Ureter (tissue), 1 donor: ENCODE measurements around the gene BZW1. TPM values are rescaled to one million over a fixed set of nuclear protein-coding genes. Genes with fewer than 3 reads are reported as not detected.

Experiments used
- DNase-seq: peaks from one replicate; pipeline ENCODE4 v3.0.0-alpha.2; 2020; ENCODE audit warnings: low spot score
- total RNA-seq: library from RNA; stranded (reverse); gene quantifications from one replicate; pipeline ENCODE4 v1.2.4, GENCODE V29; 2023
- donor health status: DM: yes; HTN: yes; CAD: no.

The BZW1 gene
- total RNA-seq, 1 donor from 2014 or later, result 242 TPM

DNA sequence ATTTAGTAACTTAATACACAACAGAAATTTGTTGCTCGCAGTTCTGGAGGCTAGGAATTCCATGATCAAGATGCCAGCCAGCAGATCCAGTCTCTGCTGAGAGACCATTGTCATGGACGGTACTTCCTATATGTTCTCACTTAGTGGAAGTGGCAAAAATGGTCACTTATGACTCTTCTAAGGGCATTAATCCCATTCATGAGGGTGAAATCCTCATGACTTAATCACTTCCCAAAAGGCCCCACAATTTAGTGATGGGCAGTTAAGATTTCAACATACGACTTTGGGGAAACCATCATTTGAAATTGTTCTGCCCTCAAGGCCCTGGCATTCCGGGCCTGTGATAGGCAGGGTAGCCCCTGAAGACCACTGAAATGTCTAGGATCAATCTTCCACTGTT is 23.0 kb downstream of the BZW1 start:
- no peak for DNase-seq

DNA sequence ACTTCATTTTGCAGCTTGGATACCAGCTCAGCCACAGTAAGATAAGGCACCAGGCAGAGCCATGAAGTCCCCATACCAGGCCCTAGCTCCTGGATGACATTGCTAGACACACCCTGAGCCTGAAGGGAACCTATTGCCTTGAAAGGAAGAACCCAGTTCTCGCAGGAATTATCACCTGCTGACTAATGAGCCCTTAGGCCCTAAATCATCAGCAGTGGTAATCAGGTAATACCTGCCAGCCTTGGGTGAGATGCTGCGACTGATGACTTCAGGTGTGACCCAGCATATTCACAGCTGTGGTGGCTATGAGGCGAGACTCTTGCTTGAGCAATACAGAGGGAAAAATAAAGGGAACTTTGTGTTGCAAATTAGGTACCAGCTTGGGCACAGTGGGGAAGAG is 27.8 kb downstream of the BZW1 start:
- DNase-seq, result no peak

DNA sequence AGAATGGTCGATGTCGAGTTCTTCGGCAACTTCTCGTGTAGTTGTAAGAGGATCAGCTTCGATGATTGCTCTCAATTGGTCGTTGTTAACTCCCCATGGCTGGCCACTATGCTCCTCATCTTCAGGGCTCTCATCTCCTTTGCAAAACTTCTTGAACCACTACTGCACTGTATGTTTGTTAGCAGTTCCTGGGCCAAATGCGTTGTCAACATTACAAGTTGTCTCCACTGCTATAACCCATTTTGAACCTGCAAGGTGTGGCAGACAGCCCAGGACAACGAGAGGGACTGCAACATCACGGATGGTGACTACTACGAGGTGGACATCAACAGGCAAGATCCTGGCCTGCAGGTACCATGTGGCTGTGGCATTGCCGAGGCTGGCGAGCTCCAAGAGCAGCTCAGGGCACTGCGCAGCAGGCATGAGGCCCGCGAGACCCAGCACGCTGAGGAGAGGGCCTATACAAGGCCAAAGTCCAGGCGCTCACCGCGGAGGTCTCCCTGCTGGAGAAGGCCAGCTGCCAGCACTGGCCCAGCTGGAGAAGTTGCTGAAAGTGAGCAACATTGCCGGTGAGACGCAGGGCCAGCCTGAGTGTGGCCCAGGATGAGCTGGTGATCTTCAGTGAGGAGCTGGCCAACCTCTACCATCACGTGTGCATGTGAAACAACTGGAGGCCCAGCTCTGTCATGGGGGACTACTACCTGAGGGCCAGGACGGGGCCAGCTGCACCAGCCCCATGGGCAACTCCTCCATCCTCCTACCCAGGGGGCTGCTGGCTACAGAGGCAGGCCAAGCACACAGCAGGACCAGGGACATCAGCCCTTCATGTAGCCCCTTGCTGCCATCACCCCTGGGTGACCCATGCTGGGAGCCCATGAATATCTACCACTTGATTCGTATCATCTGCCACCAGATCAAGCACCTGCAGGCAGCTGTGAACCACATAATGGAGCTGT is 32.6 kb downstream of the BZW1 start:
- no peak for DNase-seq

DNA sequence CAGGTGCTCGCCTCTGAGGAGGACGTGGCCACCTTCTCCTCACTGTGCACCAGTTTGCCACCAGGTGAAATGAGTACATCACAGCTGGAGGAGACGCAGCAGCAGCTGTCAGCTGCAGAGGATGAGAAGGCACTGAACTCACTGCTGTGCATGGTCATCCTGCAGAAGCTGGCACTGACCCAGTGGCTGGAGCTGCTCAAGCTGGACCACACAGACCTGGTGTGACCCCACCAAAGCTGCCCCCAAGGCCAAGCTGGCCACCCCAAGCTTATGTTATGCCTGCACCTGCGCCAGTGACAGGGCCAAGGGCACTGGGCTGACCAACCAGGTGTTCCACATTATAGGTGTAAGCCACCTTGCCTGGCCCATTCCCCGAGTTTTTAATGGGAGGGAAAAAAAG is 33.5 kb downstream of the BZW1 start:
- no peak for DNase-seq

DNA sequence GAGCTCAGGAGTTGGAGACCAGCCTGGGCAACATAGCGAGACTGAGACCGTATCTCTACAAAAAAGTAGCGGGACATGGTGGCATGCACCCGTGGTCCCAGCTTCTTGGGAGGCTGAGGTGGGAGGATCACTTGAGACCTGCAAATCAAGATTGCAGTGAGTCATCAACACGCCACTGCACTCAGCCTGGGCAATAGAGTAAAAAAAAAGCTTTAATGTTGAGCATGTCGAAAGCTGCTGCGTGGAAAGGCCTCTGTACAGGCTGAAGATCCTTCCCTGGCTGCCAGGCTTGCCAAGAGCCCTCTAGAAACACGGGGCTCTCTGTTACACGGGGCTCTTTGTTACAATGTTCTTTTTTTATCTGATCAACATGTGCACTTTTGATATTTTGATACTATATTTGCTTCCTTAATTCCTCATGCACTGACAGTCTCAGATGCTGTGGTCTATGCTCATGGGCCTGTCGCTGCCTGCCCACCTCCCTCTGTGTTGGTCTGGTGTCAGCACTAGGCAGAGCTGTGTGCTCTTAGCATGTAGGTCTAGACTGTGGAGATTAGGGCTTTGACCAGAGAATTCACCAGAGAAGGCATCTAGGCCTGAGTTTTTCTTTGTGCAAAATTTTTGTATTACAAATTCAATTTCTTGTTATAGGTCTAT is 34.1 kb downstream of the BZW1 start:
- DNase-seq, result no peak

DNA sequence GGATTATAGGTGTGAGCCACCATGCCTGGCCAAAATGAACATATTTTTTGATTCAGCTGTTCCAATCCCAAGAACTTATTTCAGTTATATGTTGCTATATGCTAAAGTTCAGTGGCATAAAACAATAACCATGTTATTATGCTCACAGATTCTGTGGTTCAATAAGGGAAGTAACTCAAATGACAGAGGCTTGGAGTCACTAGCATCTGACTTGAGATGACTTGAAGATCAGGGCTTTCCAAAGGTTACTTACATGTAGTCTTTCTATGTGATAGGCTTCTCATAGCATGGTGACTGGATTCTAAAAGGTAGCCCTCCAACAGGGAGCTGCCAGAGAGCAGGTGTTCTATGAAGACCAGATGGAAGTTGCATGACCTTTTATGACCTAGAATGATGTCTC is 35.6 kb downstream of the BZW1 start:
- DNase-seq, result no peak

DNA sequence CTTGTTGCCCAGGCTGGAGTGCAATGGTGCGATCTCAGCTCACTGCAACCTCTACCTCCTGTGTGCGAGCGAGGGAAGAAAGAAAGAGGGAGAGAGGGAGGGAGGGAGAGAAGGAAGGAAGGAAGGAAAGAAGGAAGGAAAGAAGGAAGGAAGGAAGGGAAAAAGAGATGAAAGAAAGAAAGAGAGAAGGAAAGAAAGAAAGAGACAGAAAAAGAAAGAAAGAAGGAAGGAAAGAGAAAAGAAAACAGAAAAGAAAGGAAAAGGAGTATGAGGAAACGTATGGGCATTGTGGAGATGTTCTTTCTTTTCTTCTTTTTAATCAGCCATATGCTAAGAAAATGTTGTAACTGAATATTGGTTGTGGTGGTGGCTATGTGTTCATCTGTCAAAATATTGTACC is 36.2 kb downstream of the BZW1 start:
- DNase-seq, result no peak

DNA sequence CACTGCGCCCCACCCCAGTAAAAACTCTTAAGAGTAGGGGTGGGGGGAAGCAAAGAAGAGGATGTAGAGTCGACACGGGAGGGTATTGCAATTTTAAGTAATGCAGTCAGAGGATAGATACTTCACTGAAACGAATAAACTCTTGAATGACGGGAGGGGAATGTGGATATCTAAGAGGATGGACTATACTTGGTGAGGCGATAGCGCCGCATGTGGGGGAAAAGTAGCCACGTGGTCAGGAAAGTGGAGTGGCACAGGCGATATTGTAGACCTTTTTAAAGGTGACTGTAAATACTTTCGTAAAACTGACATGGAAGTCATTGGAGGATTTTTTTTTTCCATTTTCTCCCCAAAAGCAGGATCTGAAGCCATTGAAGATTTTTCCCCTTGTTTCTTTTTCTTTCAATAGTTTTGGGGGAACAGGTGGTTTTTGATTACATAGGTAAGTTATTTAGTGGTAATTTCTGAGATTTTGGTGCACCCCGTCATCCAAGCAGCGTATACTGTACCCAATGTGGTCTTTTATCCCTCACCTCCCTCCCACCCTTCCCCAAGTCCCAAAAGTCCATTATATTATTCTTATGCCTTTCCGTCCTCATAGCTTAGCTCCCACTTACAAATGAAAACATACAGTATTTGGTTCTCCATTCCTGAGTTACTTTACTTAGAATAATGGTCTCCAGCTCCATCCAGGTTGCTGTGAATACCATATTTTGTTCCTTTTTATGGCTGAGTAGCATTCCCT is 39.0 kb downstream of the BZW1 start:
- no peak for DNase-seq

DNA sequence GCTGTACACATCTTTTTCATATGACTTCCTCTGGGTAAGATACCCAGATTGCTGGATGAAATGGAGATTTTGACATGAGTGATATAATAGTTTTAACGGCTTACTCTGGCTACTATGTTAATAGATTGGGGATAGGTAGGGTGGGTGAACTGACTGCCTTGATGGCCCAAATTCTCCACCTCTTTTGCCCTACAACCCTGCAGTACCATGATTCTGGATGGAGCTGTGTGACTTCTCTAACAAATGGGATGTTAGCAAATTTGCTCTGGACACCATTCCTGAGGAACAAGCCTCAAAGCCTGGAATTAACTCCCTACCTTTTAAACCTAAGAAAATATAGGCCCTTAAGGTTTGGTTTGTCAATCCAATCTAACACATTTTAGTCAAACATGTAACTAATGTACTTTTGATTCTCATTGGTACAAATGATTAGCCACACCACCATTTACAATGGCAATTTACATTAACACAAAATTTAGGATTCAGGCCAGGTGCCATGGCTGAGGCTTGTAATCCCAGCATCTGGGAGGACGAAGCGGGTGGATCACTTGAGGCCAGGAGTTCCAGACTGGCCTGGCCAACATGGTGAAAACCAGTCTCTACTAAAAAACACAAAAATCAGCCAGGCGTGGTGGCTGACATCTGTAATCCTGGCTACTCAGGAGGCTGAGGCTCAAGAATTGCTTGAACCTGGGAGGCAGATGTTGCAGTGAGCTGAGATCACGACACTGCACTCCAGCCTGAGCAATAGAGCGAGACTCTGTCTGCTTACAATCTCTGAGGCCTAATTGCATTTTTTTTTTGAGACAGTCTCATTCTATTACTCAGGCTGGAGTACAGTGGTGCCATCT is 39.9 kb downstream of the BZW1 start:
- no peak for DNase-seq

DNA sequence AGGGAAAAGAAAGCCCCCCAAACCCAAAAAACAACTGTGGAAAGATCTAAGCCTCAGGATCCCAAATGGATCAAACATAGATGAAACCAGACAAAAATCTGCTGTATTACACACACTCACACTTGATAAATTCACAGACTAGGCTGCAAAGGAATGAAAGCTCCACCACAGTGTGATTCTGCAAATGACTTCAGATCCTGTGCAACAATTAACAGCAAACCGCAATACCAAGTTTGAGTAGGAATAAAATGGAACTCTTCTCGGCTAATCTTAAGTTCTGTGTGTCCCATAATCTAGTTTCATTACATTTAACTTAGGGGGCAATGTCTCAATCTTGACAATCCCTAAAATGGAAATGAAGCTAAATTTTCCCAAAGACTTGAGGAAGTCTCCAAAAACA is 40.9 kb downstream of the BZW1 start:
- no peak for DNase-seq

DNA sequence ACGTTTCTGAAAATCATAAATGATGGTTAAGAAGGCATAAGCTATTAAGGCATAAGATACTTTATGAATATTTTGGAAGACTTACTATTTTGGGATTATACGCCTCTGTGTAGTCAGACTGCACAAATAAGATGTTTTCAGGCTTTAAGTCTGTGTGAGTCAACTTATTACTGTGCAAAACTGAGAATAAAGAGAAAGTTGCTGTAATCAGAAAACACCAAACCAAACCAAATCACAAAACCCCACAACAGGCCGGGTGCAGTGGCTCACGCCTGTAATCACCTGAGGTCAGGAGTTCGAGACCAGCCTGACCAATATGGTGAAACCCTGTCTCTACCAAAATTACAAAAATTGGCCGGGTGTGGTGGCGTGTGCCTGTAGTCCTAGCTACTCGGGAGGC is 45.1 kb downstream of the BZW1 start:
- DNase-seq, result no peak

DNA sequence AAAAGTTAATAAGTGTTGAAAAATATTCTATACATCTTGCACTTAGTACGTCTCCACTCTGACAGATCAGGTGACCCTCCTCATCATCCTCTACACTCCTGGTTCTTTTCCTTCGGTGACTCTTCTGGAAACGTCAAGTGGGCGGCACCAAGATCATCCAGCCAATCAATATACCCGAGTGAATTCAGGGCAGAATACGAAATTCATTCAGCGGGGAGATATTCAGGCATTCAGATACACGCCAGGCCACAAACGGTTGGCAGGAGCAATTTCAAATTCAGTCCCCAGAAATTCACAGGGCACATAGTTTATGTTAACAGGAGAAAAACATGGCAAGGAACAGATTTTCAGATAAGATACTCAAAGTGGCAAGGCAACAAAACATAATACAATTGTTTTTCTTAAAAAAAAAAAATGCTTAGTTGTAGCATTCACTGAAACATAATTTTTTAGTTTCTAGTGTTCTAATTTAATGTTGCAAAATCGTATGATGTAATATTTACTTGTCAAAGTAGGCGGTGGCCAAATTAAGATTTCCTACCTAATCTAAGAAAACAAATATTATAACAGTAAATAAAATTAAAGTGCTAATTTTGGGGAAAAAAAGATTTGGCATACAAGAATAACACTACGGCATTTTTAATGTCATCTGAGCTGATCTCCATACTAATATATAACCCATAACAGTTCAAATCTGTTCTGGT is 48.5 kb downstream of the BZW1 start:
- no peak for DNase-seq

DNA sequence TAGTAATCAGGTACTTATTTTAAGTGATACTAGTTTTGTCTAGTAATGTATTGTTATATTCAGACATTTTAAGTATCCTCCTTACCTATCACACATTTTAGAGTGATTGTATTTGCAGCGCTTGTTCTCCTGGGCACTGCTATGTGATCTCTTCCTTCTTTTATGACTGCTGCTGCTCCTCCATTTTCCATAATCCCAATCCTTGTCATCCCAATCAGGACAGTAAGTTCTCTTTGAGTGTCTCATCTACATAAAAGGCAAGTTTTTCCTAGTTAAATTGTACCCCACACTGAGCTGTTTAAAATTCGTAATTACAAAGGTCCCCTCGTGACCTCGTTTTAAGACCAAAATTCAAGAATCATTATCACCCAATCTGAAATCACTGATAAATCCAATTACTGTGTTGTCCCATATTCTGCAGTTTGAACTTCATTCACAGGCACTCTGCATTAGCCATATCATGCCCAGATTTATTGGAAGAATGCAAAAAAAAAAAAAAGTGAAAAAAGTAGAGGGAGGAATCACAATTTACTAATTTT is 50.0 kb downstream of the BZW1 start:
- DNase-seq, result no peak

DNA sequence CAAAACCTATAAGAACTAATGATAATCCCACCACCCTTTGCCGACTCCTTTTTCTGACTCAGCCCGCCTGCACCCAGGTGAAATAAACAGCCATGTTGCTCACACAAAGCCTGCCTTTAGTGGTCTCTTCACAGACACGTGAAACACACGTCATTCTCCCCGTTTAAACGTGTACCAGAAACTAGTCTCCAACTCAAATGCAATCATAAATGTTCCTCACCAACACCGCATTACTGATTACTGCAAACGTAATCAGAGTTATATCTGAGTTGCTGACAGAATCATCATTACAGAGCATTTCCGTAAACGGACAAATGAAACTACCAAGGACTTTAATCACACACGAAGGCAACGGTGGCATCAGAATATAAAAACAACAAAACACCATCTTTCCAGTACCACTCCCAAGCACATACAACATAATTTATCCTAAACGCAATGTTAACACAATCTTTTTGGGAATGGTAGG is 50.9 kb downstream of the BZW1 start:
- peak; percentile 58 for DNase-seq

DNA sequence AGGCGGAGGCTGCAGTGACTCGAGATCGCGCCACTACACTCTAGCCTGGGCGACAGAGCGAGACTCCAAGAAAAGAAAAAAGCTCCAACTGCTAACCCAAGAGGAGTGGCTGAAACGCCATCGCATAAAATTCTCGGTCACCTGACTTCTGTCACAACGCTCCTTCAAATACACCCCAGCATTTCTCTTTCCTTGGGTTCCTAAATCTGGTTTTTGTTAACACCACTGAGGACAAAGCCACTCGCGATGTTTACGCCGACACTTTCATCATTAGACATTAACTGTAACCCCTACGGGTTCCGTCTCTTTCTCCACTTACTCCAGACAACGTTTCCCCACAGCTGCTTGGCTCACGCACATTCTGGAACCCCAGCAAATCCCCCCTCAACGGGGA is 52.1 kb downstream of the BZW1 start:
- DNase-seq, result peak; percentile 85

DNA sequence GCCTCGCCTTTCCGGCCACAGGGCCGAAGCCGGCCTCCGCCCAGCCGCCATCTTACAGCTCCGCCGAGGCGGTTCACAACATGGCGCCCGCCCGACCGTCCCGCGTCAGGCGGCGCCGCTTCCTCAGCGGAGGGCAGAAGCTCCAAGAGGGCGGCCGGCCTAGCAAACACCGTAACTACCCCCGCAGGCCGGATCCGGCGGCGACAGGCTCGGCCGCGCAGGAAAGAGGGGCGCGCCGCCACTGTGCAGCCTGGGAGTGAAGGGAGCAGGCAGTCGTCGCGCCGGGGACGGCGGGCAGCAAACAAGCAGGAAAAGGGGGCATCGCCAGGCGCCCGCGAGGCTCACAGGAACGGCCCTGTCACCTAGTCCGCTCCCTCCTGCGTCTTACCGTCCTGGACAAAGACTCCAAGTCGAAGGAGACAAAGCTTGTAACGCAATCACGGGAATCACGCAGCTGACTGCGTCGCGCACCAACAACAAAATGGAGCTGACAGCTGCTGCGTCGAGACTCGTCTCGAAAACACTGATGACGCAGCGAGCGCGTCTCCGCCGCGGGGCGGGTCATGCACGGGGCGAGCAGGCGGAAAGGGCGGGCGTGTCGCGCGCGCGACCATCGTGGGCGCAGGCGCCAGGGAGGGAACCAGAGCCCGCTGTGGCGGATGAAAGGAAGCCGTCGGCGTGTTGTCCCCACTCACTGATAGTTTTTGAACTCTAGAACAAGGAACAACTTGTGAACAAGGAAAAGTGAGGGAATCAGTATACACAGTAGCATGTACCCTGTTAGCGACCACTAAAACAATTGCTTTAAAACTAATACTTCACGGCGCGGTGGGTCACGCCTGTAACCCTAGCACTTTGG is 52.7 kb downstream of the BZW1 start, which contains the start of gene CLK1:
Gene CLK1, minus strand, starts transcription at position 483 of the 859 bp plus-strand sequence. CDS start 2,796 bp downstream, outside the sequence.
- peak; percentile 98 for DNase-seq

DNA sequence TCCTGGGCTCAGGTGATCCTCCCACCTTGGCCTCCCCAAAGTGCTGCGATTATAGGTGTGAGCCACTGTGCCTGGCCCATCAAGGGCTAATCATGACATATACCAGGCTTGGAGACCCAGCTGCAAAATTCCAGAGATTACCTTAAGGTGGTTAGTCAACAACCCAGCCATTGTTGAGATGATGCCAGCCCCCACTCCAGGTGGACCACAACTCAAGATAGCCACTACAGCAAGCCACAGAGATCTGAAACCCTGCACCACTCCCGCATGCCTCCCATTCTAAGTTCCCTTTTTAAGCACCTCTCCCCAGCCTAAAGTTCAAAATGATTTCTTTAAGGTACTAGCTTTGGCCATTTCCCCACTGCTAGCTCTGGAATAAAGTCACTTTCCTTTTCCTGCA is 57.3 kb downstream of the BZW1 start:
- DNase-seq, result no peak

DNA sequence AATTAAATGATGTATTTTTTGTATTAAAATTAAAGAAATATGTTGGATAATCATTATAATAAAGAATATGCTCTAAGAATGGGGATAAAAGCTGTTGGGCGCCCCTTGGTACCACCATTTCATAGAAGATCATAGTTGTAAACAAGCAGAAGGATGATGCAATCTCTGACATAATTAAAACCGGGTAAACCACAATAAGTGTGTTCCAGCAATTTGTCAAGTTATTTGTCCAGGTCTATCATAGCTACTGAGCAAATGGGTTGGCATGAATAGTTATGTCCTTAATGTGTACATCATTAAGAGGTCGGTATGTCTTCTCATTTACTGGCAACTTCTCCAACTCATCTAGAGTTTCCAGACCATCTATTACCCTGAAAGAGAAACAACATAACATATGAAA is 59.4 kb downstream of the BZW1 start:
- DNase-seq, result no peak

DNA sequence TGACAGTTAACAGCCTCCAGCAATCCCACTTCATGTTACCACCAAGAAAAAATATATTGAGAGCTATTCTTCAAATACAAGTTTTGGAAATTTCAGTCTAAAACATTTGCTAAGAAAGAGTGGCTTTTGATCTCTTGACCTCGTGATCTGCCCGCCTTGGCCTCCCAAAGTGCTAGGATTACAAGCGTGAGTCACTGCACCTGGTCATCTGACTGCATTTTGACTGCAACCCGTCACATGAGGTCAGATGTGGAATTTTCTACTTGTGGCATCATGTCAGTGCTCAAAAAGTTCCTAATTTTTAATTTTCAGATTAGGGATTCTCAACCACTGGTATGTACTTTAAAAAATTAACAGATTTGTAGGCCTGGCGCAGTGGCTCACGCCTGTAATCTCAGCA is 61.9 kb downstream of the BZW1 start:
- no peak for DNase-seq
